ENCODE data around the gene ARL5A.

GRCh38 chr2:151843691-151844061 lies 15.5 kb upstream of the ARL5A start:
- no peak for TF ChIP-seq SUZ12 (IDR thresholded peaks at IDR 0.05; ENCODE audit: extremely low read depth, insufficient read depth, insufficient read length)
- TF ChIP-seq ZNF274 (IDR thresholded peaks at IDR 0.05; ENCODE audit: low read depth, low read length): no peak
